GM21619 (cell line): Measurements from ENCODE around the gene FHL2.
"Not testable (repeated sequence)": the region's sequence is repeated elsewhere in the genome, so short reads cannot be mapped to it uniquely, and the experiment has no call there.

ENCODE experiments used
- ATAC-seq: cut with Tn5 transposase; IDR thresholded peaks from one replicate; pipeline ENCODE4 v1.9.1; 2021; ENCODE audit not compliant: unreplicated experiment

The FHL2 gene

GRCh38 chr2:105398336-105399206 lies at the start of gene FHL2:
FHL2 (minus strand) TSS chr2:105399051; CDS start chr2:105386516, 12,535 bp downstream.
- ATAC-seq, result peak; percentile 100

GRCh38 chr2:105447476-105447875 lies 48.6 kb upstream of the FHL2 start:
- no peak for ATAC-seq

GRCh38 chr2:105446501-105446900 lies 47.6 kb upstream of the FHL2 start:
- no peak for ATAC-seq

- no peak for ATAC-seq
These were observed 47.1 kb upstream of the FHL2 start for GRCh38 chr2:105445976-105446375.

GRCh38 chr2:105445498-105445897 lies 46.6 kb upstream of the FHL2 start:
- no peak for ATAC-seq

- ATAC-seq, result no peak
These were observed 45.1 kb upstream of the FHL2 start for GRCh38 chr2:105443617-105444598.

GRCh38 chr2:105442721-105443120 lies 43.9 kb upstream of the FHL2 start:
- no peak for ATAC-seq

GRCh38 chr2:105442056-105442455 lies 43.2 kb upstream of the FHL2 start:
- ATAC-seq, result no peak

GRCh38 chr2:105439141-105439540 lies 40.3 kb upstream of the FHL2 start:
- ATAC-seq, result no peak

GRCh38 chr2:105438104-105438929 lies 39.5 kb upstream of the FHL2 start:
- no peak for ATAC-seq

GRCh38 chr2:105437708-105438103 lies 38.9 kb upstream of the FHL2 start:
- no peak for ATAC-seq

GRCh38 chr2:105432749-105433148 lies 33.9 kb upstream of the FHL2 start:
- no peak for ATAC-seq

GRCh38 chr2:105432044-105432399 lies 33.2 kb upstream of the FHL2 start:
- no peak for ATAC-seq

- no peak for ATAC-seq
These were observed 32.7 kb upstream of the FHL2 start for GRCh38 chr2:105431367-105432043.

GRCh38 chr2:105428387-105429018 lies 29.7 kb upstream of the FHL2 start:
- ATAC-seq, result no peak

- ATAC-seq, result no peak
These were observed 28.6 kb upstream of the FHL2 start for GRCh38 chr2:105427485-105427884.

GRCh38 chr2:105426626-105427292 lies 27.9 kb upstream of the FHL2 start:
- no peak for ATAC-seq

GRCh38 chr2:105425936-105426625 lies 27.2 kb upstream of the FHL2 start:
- no peak for ATAC-seq

- ATAC-seq, result not testable (repeated sequence)
These were observed 26.0 kb upstream of the FHL2 start for GRCh38 chr2:105424836-105425235.
